Left colon (tissue), 2 donors: ENCODE data around the gene MARVELD2. TPM values are rescaled to one million over a fixed set of nuclear protein-coding genes. Genes with fewer than 3 reads are reported as not detected.
"Not testable (repeated sequence)": the region's sequence is repeated elsewhere in the genome, so short reads cannot be mapped to it uniquely, and the experiment has no call there.

Experiments
- ATAC-seq: fragments of 200-7000 bp; cut with Tn5 transposase; one replicate; pipeline ENCODE4 v1.9.1; 2020; ENCODE audit warnings: mild to moderate bottlenecking, moderate library complexity
- DNase-seq, 2 donors: peaks; one replicate each; pipeline ENCODE4 v3.0.0-alpha.2; 2020
- intact Hi-C, 2 donors: fragments of 100-400 bp; cut with DNase I in 1 of 2; cut with micrococcal nuclease in 1 of 2; formaldehyde crosslinking; loops; one replicate each; pipeline versions ENCODE4 v1.11.2 to v1.14.0; 2022; cut with DNase I, micrococcal nuclease
- long read RNA-seq: library from polyadenylated mRNA; unstranded; transcript quantifications from one replicate; pipeline ENCODE4 v2.0.0, GENCODE V29; 2021
- total RNA-seq, 2 donors: library from RNA; stranded (reverse); fragmentation: NEBNext Ultra II Directional; extraction: Animal tissue kit (Norgen Biotek cat#: 25700); gene quantifications; one replicate each; pipeline ENCODE4 v1.2.1, GENCODE V29; 2021
- donor health status: DM: no; HTN: no; CAD: no.
- donor health status: DM: yes; HTN: yes; CAD: no.

MARVELD2 gene, protein sequence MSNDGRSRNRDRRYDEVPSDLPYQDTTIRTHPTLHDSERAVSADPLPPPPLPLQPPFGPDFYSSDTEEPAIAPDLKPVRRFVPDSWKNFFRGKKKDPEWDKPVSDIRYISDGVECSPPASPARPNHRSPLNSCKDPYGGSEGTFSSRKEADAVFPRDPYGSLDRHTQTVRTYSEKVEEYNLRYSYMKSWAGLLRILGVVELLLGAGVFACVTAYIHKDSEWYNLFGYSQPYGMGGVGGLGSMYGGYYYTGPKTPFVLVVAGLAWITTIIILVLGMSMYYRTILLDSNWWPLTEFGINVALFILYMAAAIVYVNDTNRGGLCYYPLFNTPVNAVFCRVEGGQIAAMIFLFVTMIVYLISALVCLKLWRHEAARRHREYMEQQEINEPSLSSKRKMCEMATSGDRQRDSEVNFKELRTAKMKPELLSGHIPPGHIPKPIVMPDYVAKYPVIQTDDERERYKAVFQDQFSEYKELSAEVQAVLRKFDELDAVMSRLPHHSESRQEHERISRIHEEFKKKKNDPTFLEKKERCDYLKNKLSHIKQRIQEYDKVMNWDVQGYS
- total RNA-seq: 10 to 100 TPM; 56.0 to 56.6 TPM
- long read RNA-seq, transcript MARVELD2-205 (6 exons, 1,908 nt): major isoform, 14 of 92 reads
- long read RNA-seq, partial matches to known transcripts: 54 of 92 reads
- long read RNA-seq, other reads (novel, unspliced or antisense): 20 of 92 reads

DNA sequence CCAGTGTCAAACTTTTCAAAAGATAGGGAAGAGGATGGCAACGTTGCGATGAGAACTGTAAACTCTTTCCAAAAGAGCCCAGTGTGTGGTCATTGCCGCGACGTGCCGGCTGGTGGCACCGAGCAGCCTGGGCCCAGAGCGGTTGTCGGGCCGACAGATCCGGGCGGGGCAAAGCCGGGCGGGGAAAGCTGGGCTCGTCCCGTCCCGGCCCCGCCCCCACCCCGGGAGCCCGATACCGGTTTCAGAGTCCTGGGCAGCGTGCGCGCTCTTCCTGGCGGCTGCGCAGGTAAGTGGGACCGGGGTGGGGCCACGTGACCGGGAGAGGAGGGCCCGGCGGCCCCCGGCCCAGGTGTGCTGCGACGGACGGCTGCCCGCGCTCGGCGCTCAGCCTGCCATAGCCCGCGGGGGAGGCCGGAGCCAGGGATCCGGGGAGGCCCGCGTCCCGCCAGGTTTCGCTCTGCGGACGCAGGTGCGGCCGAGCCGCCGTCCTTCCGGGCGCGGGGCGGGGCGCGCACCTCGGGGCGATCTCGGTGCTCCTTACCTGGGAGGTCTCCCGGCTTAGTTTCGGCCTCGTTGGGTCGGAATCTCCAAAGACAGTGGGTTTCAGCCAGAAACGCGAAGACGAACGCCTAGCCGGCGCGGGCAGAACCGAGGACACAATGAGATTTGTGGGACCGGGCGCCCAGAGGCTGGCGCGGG, at the start of gene MARVELD2:
Gene MARVELD2, plus strand, starts transcription at position 232 of the 699 bp plus-strand sequence. CDS start 4,270 bp downstream, outside the sequence.
- DNase-seq (peak; percentile 93 to 96), ATAC-seq (peak; percentile 95)
- intact Hi-C loops: no loop called here

DNA sequence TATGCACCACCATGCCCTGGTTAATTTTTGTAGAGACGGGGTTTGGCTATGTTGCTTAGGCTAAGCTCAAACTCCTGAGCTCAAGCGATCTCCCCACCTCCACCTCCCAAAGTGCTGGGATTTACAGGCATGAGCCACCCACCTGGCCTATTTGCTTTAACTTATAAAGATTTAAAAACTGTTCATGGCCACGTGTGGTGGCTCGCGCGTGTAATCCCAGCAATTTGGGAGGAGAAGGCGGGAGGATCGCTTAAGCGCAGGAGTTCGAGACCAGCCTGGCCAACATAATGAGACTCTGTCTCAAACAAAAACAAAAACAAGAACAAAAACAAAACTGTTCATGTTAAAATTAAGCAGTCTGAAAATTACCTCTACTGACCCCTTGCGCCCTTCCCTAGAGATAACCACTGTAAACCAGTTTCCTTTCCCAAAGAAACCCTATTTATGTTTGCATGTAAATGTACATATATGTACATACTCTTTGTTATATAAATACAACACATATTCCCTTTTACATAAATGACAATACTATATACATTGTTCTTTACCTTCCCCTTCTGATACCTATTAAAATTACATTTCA, 47.1 kb upstream of the MARVELD2 start:
- DNase-seq (no peak), ATAC-seq (no peak)
- intact Hi-C loops: no loop called here

DNA sequence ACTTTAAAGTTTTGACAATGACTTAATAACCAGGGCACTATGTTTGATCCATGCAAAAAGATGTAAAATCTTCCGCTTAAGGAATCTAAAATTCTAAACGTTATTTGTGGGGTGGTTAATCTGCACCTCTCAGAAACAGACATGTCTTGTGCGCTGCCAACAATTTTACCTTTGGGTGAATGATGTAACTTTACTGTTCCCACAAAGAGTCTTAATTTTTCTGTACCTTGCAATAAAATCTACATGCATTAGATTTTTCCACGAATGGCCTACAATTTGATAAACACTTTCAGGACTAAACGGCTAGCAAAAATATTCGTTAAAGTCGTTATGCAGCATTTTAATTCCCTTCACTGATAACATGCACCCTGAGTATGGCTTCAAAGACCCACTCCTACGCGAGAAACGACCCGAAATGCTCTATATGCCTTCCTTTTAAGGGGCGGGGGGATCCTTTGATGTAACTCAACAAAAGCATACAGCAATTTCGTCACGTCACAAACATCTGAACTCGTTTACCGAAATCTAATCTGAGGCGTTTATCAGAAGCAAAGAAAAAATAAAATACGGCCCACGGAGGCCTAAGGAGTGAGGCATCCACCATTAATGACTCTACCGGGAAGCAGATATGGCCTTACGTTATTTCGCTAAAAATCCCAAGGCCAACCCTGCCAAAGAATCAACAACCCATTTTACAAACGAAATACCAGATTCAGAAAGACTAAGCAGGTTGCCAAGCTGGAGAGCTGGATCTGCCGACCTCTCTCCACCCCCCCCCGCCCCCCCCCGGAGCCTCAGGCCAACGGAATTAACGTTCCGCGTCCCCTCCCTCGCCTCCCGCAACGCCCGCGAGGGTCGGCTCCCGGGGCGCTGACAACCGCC, 46.2 kb upstream of the MARVELD2 start:
- intact Hi-C loops: no loop called here
- DNase-seq: no peak
- ATAC-seq: peak; percentile 52

- peak; percentile 95 to 97 for DNase-seq
- intact Hi-C loops: no loop called here
- peak; percentile 95 for ATAC-seq
Observed at GRCh38 chr5:69369340-69370121, 45.4 kb upstream of the MARVELD2 start, which contains the start of the genes AK6, RAD17 and TAF9. Gene AK6 (minus strand): TSS chr5:69369520. CDS start chr5:69369490, 30 bp downstream. Gene RAD17 (plus strand): TSS chr5:69369818. CDS start chr5:69372209, 2,391 bp downstream. Gene TAF9 (minus strand): TSS chr5:69369520. CDS start chr5:69365737, 3,783 bp downstream.

GRCh38 chr5:69370335-69370734, 44.6 kb upstream of the MARVELD2 start:
- DNase-seq: peak in 1 of 2 donors; percentile 28
- intact Hi-C loops, ATAC-seq: not testable (repeated sequence)

- ATAC-seq (no peak), DNase-seq (no peak)
- intact Hi-C loops: no loop called here
Observed at GRCh38 chr5:69372394-69372793, 42.5 kb upstream of the MARVELD2 start.

- intact Hi-C loops: no loop called here
- ATAC-seq (no peak), DNase-seq (no peak)
Observed at GRCh38 chr5:69374911-69375446, 39.9 kb upstream of the MARVELD2 start.

DNA sequence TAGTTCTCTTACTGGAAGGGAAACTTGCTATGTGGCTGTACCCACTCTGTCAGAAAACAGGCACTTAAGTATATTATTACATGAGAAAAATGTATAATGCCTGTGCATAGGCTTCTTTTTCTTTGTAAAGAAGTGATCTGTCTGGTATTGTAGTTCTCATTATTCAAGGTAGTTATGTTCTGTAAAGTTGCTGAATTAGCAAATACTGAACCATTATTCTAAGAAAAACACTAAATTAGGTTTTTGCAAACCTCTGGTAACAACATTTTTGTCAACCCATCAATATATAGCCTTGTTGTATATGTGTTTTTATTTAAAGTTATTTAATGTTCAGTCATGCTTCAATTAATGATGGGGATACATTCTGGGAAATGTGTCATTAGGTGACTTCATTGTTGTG, 36.5 kb upstream of the MARVELD2 start:
- no peak for ATAC-seq
- intact Hi-C loops: no loop called here

DNA sequence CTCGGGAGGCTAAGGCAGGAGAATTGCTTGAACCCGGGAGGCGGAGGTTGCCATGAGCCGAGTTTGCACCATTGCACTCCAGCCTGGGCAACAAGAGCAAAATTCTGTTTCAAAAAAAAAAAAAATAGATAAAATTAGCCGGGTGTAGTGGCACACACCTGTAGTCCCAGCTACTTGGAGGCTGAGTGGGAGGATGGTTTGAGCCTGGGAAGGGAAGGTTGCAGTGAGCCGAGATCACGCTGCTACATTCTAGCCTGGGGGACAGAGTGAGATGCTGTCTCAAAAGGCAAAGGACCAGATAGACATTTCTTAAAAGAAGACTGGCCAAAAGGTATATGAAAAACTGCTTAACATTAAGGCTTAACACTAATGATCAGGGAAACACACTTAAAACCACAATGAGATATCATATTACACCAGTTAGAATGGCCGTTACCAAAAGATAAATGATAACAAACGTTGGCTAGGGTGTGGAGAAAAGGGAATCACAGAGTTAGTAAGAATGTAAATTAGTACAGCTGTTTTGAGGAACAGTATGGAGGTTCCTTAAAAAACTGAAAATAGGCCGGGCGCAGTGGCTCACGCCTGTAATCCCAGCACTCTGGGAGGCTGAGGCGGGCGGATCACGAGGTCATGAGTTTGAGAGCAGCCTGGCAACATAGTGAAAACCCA, 10.1 kb upstream of the MARVELD2 start:
- intact Hi-C loops: no loop called here
- no peak for ATAC-seq
- no peak for DNase-seq

More for the DNA sequence above, 36.5 kb upstream of the MARVELD2 start:
- DNase-seq: no peak

DNA sequence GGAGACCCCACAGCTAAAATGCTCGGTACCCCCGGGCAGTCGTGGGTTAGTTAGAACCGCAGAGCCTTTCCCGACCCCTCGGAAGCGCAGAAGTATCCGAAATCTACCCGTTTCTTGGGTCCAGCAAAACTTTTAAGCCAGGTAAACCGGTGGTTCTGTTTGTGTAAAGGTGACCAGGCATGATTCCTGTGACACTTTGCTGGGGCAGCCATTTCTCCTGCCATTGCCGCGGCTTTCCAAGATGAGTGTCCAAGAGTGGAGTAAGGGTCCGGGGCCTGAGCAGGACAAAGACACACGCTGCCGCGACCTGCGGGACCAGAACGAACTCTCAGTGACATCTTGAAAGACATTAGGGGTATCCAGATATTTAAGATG, 655 bp downstream of the MARVELD2 start:
- DNase-seq: peak; percentile 29 to 51
- intact Hi-C loops: no loop called here
- ATAC-seq: peak; percentile 57

DNA sequence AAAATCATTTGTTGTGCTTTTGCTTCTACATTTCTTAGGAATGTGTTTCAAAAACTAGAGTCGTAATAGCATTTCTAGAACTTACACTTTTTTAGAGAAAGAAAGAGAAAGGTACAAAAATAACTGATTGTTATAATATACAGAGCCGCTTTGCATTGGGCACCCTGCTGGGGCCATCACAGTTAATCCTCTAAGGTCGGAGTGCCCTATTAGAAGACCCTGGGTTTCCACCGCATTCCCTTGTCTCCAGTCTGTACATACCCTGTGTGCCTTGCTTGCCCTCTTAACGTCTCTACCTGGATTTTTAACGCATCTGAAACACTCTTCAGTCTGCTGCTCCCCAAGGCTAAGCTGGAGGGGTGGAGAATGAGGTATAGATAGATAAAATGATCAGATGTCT, 1.3 kb downstream of the MARVELD2 start:
- peak; percentile 6 for ATAC-seq
- no peak for DNase-seq
- intact Hi-C loops: no loop called here

- ATAC-seq (no peak), DNase-seq (no peak)
- intact Hi-C loops: no loop called here
Observed at GRCh38 chr5:69416699-69417098, 1.8 kb downstream of the MARVELD2 start.

DNA sequence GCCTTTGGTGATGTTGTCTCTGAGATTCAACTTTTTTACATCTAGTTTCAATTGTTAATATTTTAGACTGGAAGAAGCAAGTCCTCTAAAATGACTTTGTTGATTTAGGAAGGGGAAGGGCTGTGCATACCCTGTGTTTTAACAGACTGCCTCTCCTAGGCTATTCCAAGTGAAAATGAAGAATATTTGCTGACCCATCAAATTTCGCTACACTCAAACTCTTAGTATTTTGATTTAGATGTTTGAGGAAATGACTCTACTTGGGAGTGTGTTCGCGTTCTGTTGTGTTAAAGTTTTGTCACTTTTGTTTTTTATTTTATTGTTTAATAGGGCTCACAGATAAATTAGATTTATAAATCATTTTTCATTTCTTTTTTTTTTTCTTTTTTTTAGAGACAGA, 3.6 kb downstream of the MARVELD2 start:
- ATAC-seq: no peak
- intact Hi-C loops: no loop called here

GRCh38 chr5:69431424-69432303, 16.7 kb downstream of the MARVELD2 start:
- no peak for ATAC-seq
- intact Hi-C loops: no loop called here

More for the DNA sequence above, 3.6 kb downstream of the MARVELD2 start:
- no peak for DNase-seq

GRCh38 chr5:69432412-69433206, 17.7 kb downstream of the MARVELD2 start:
- ATAC-seq: no peak
- DNase-seq: no peak
- intact Hi-C loops: no loop called here

More at GRCh38 chr5:69431424-69432303, 16.7 kb downstream of the MARVELD2 start:
- DNase-seq: no peak
